Sciatic nerve (tissue), 2 donors: ENCODE measurements around the gene THRB. TPM values are rescaled to one million over a fixed set of nuclear protein-coding genes. Genes with fewer than 3 reads are reported as not detected.

Source experiments
- ATAC-seq: fragments of 200-7000 bp; cut with Tn5 transposase; one replicate; pipeline ENCODE4 v1.9.1; 2020; ENCODE audit warnings: mild to moderate bottlenecking, moderate library complexity
- DNase-seq: peaks from one replicate; pipeline ENCODE4 v3.0.0-alpha.2; 2020; ENCODE audit warnings: low spot score
- intact Hi-C: fragments of 100-400 bp; cut with DNase I; formaldehyde crosslinking; loops from one replicate; pipeline ENCODE4 v1.14.2; 2022
- total RNA-seq: library from RNA; stranded (reverse); fragmentation: NEBNext Ultra II Directional; extraction: Animal tissue kit (Norgen Biotek cat#: 25700); gene quantifications from one replicate; pipeline ENCODE4 v1.2.1, GENCODE V29; 2021
- donor health status: DM: no; HTN: no; CAD: no.
- donor health status: DM: no; HTN: no; CAD: no.

Gene THRB
- total RNA-seq, 1 donor from 2014 or later = 13.2 TPM

- DNase-seq (no peak), ATAC-seq (no peak)
- intact Hi-C loops = no loop called here
These were observed 338.2 kb downstream of the THRB start for GRCh38 chr3:24156466-24156865.

DNA sequence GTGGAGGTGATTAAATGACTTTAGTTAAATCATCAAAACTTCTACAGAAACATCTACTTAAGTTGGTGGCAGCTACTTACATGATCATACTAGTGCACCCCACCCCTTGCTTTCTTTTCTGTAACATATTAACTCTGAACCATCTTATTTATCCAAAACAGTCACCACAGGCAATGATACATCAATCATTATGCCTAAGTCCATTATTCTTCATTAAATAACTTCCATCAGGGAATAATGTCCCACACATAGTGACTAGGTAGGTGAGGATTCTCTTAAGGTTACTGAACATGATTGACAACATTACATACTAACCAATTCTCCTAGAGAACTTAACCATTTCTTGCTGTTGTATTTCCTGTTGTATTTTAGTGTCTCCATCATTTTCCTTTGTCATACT, 339.4 kb downstream of the THRB start:
- ATAC-seq (no peak), DNase-seq (no peak)
- intact Hi-C loops = no loop called here

- no peak for ATAC-seq
- intact Hi-C loops = no loop called here
- DNase-seq = no peak
These were observed 339.9 kb downstream of the THRB start for GRCh38 chr3:24154781-24155180.

DNA sequence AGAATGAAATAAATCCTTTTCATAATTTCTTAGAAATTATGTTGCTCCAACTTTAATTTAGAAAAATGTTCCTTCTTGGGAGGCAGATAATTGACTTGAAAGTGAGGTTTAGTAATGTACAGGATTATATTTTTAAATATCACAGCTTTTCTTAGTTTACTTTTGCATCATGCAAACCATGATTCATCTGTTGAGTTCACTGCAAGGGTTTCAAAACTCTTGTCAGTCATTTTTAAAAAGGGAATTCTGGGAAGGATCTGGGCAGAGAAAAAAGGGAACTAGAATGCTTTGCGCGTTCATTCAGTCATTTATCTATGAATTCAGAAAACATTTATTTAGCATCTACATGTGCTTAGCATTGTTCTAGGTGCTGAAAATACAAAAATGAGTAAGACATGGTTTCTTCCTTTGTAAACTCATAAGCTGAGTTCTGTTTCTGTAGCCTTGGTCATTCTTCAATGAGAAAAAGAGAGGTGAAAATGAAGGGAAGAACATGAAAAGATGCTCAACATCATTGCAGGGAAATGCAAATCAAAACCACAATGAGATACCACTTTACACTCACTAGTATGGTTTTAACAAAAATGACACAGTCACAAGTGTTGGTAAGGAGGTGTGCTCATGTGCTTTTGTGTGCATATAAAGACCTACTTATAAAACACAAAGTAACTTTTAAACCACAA, 340.5 kb downstream of the THRB start:
- DNase-seq (no peak), ATAC-seq (no peak)
- intact Hi-C loops = no loop called here

DNA sequence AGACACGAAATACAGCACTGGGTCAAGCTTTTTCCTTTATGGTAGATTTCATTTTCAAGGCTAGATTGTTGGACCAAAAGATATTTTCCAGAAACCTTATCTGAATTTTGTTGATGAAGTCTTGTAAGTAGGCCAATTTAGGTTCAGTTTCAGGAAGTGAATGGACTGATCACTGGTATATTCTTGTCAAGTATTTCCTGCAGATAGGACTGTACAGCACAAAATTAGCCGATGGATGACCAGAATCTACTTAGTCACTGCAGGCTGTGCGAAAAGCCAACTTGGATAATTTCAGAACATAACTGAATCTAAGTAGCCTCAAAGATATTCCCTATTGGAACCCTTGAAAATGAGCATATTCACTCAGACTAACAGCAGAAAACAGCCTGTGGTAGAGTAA, 343.1 kb downstream of the THRB start:
- DNase-seq = no peak
- intact Hi-C loops = no loop called here
- no peak for ATAC-seq

- intact Hi-C loops = no loop called here
- DNase-seq (no peak), ATAC-seq (no peak)
These were observed 345.6 kb downstream of the THRB start for GRCh38 chr3:24149032-24149431.

DNA sequence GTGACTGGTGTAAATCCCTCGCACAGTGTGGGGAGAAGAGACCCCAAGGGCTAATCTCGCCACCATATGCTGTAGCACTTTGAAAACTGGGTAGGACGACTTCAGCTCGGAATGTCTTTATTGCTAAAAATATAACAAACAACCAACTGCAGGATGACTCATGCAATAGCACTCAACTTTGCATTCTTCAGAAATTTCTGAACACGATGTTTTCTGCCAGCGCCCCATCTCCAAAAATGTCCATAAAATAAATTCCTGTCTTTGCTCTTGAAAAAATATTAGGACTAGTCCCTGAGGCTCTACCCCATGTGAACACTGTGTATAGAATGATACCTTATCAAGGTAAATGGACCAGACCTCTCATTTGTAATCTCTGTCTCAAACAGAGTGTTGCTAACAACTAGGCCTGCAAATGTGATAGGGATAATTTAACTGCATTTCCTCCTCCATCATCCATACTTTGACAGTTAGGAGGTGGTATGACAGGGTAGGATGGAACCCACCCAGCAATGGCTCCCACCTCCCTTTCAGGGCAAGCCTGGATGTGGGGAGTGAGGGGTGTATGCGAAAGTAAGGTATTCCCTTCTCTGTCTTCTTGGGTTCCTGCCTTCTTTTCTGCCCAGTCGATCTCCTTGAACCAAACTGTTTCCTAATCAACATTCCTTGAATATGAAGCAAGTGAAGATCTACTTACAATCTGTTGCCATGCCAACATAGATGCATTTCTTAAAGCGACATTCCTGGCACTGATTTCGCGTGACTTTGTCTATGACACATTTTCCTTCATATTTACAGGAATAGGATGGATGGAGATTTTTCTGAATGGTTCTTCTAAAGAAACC, 348.4 kb downstream of the THRB start:
- DNase-seq = no peak
- intact Hi-C loops = no loop called here
- ATAC-seq = no peak

- intact Hi-C loops = no loop called here
- ATAC-seq (no peak), DNase-seq (no peak)
These were observed 349.2 kb downstream of the THRB start for GRCh38 chr3:24145481-24145880.

DNA sequence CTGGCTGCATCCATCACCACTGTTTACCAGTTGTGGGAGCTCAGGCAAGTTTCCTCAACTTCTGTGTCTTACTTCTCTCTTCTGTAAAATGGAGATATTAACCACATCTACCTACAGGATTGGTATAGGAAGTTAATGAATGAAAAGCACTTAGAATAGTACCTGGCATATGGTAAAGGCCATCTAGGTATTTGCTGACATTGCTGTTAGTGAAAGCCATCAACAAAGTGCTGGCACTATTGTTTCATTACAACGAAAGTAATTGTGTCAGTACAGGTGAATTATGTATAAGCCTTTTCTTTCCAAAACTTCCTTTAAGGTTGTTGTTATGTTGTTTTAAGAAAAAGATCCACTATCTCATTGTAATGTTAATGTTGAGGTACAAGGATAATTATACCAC, 352.5 kb downstream of the THRB start:
- DNase-seq (no peak), ATAC-seq (no peak)
- intact Hi-C loops = no loop called here

DNA sequence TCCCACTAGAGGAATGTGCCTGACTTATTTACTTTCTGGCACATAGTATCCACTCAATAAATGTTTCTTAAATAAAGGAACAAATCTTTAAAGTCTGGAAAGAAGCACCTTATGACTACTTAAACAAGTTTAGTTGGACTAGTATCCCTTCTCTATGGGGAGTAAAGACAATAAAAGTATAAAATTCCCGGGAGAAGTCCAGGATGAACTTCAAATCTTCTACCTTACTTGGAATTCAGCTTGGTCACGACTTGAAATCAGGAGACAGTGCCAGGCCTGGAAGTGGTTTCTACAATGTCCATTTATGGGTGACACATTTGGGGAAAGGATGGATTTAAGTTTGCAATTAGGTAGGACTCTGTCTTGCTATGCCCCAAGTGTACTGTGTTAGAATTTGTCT, 353.1 kb downstream of the THRB start:
- no peak for ATAC-seq
- DNase-seq = no peak
- intact Hi-C loops = no loop called here

GRCh38 chr3:24139463-24140412, 354.9 kb downstream of the THRB start:
- ATAC-seq (no peak), DNase-seq (no peak)
- intact Hi-C loops = no loop called here

DNA sequence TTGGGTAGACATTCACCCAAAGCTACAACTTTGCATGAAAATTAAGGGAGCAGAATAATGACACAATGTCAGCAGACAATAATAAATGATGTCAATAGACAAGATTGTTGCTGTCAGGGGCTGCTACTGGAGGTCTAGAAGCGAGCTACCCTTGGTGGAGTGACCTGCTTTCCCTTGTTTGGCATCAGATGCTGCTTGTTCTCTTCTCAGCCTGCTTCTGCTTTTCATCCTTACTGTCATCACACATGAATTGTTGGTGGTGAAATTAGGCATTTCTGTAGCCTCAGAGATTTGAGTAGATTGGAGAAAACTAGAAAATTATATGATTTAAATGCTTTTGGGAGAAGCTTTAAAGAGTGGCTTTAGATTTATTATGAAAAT, 355.8 kb downstream of the THRB start:
- DNase-seq (no peak), ATAC-seq (no peak)
- intact Hi-C loops = no loop called here

GRCh38 chr3:24137958-24138875, 356.4 kb downstream of the THRB start:
- no peak for DNase-seq
- intact Hi-C loops = no loop called here
- ATAC-seq = no peak

- intact Hi-C loops = no loop called here
- DNase-seq = no peak
- no peak for ATAC-seq
These were observed 357.3 kb downstream of the THRB start for GRCh38 chr3:24137334-24137733.

DNA sequence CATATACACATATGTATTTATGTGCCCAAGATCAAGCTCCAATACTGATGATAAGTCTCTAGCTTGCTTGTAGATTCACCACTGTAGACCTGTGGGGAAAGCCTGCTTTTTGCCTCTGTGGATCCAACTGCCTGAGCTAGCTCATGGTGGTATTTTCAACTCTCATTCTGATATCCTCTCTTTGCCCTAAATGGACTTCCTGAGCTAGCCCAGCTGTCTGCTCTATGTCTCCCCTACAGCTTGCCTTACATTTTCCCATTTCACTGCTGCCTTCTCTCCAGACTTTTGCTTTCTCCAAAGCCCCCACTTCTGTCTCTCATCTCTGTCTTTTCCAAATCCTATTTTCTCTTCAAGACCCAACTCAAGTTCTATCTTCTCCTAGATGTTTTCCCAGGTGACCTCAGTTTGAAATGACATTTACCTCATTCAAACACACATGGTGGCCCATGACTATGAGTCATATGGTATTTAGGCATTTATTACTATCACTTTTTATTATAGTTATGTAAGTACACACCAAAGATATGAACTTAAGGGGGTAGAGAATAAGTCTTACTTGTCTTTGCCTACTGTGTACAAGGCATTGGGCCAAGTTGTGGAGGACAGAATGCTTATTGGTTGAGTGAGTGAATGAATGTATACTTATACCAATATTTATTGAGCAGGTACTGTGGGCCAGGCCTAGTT, 357.9 kb downstream of the THRB start:
- DNase-seq (no peak), ATAC-seq (no peak)
- intact Hi-C loops = no loop called here

GRCh38 chr3:24135280-24135679, 359.4 kb downstream of the THRB start:
- intact Hi-C loops = no loop called here
- DNase-seq (no peak), ATAC-seq (no peak)

- intact Hi-C loops = no loop called here
- no peak for DNase-seq
- ATAC-seq = no peak
These were observed 360.7 kb downstream of the THRB start for GRCh38 chr3:24133942-24134341.

DNA sequence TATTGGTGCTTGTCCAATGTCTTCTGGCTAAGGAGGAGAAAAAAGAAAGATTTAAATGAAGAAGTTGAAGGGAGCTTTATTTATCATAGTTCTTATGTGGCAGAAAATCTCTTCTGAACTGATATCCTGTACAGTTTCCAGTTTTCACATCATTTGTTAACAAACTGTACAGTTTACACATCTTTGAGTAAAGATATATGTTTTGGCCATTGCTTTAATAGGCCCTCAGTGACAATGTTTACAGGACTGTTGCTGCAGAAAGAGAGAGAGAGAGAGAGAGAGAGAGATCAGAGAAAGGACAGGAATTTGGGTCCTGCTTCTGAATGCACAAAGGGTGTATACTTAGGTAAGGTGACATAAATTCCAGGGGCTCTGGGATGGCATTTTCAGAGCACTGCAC, 361.2 kb downstream of the THRB start:
- no peak for ATAC-seq
- intact Hi-C loops = no loop called here
- no peak for DNase-seq
